Keratinocyte (primary cell): ENCODE data around the gene PEX7.

ENCODE experiments used
- EZH2 ChIP-seq: IDR thresholded peaks from one replicate; pipeline ENCODE4 v1.6.1; 2012; ENCODE audit warnings: inconsistent platforms, mild to moderate bottlenecking, low read length, moderate library complexity
- TF ChIP-seq, protein P1 (sequence below), 3 experiments: IDR thresholded peaks in 1 of 3; conservative IDR thresholded peaks in 1 of 3; optimal IDR thresholded peaks in 1 of 3; 2 replicates in 2 of 3; 3 replicates in 1 of 3; pipeline versions ENCODE3 to v1.5.1; 2011; ENCODE audit warnings: low read length in 3 of 3, mild to moderate bottlenecking in 3 of 3, moderate library complexity in 2 of 3, control low read depth in 1 of 3, inconsistent platforms in 1 of 3; ENCODE audit not compliant: insufficient read depth in 2 of 3; ENCODE audit errors: extremely low read depth in 1 of 3

DNA sequence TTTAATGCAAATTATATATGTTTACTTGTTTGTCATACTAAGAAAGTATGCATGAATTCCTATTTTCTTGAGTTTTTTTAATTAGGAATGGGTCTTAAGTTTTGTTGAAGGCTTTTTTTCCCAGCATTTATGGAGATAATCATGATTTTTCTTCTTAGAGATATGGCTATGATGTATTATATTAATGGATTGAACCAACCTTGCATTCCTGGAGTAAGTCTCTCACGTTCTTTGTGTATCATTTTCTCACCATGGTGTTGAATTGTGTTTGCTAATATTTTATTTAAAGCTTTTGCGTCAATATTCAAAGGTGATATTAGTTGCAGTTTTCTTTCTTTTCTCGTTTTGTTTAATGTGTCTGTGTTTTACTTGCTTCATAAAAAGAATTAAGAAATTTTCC, 51.4 kb downstream of the PEX7 start:
- no peak for TF ChIP-seq EZH2
- TF ChIP-seq, protein P1, sequence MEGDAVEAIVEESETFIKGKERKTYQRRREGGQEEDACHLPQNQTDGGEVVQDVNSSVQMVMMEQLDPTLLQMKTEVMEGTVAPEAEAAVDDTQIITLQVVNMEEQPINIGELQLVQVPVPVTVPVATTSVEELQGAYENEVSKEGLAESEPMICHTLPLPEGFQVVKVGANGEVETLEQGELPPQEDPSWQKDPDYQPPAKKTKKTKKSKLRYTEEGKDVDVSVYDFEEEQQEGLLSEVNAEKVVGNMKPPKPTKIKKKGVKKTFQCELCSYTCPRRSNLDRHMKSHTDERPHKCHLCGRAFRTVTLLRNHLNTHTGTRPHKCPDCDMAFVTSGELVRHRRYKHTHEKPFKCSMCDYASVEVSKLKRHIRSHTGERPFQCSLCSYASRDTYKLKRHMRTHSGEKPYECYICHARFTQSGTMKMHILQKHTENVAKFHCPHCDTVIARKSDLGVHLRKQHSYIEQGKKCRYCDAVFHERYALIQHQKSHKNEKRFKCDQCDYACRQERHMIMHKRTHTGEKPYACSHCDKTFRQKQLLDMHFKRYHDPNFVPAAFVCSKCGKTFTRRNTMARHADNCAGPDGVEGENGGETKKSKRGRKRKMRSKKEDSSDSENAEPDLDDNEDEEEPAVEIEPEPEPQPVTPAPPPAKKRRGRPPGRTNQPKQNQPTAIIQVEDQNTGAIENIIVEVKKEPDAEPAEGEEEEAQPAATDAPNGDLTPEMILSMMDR (optimal IDR thresholded peaks at IDR 0.05 in 1 of 3, IDR thresholded peaks at IDR 0.05 in 1 of 3, conservative IDR thresholded peaks at IDR 0.05 in 1 of 3; ENCODE audit: extremely low read depth in 1 of 3, insufficient read depth in 2 of 3, low read length in 3 of 3): no peak
